C1 segment of cervical spinal cord (tissue), 14 donors: ENCODE results near the gene YWHAE.
A peak's percentile ranks its signal among the peaks of the same experiment; 100 is the strongest.
"Not testable (repeated sequence)": the region's sequence is repeated elsewhere in the genome, so short reads cannot be mapped to it uniquely, and the experiment has no call there.

ENCODE experiments used
- DNase-seq, 14 donors: peaks; one replicate each; lab custom pipeline; 2025; lab: John Stamatoyannopoulos, UW

The YWHAE gene

DNA sequence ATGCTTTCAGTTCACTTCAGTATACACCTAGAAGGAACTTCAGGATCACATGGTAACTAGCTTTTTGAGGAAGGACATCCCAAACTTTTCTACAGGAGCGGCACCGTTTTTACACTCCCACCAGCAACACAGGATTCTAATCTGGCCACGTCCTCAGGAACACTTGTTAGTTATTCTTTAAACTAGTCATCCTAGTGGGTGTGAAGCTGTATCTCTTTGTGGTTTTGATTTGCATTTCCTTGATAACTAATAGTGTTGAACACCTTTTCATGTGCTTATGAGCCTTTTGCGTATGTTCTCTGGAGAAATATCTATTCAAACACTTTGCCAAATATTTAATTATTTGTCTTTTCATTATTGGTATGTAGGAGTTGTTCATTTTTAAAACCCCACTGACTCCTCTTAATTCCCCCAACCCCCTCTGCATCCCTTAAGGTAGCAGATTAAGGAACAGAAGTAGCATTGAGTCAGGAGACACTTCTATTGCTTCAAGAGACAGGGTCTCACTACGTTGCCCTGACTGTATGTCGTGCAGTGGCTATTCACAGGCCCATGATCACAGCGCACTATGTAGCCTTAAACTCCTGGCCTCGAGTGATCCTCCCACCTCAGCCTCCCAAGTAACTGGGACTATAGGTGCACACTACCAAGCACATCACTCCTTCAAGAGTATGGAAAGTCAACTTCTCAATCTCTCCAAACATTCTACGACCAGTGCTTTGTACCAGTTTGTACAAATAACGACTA lies 25.4 kb downstream of the YWHAE start:
- no peak for DNase-seq

GRCh38 chr17:1373707-1374237 lies 26.2 kb downstream of the YWHAE start:
- DNase-seq: no peak

GRCh38 chr17:1372618-1373017 lies 27.4 kb downstream of the YWHAE start:
- no peak for DNase-seq

DNA sequence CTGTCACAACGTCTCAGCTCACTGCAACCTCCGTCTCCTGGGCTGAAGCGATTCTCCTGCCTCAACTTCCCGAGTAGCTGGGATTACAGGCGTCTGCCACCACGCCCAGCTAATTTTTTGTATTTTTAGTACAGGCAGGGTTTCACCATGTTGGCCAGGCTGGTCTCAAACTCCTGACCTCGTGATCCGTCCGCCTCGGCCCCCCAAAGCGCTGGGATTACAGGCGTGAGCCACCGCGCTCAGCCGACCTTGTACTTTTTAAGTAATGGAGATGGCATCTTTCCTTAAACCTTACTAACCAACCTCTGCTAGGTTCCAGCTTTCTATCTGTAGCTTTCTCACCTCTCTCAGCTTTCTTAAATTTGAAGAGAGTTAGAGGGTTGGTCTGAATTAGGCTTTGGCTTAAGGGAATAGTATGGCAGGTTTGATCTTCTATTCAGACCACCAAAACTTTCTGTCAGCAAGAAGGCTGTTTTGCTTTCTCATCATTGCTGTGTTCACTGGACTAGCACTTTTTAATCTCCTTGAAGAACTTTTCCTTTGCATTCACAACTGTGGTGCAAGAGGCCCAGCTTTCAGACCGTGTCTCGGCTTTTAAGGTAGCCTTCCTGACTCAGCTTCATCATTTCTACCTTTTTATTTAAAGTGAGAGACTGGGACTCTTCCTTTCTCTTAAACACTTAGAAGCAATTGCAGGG lies 28.0 kb downstream of the YWHAE start:
- no peak for DNase-seq

DNA sequence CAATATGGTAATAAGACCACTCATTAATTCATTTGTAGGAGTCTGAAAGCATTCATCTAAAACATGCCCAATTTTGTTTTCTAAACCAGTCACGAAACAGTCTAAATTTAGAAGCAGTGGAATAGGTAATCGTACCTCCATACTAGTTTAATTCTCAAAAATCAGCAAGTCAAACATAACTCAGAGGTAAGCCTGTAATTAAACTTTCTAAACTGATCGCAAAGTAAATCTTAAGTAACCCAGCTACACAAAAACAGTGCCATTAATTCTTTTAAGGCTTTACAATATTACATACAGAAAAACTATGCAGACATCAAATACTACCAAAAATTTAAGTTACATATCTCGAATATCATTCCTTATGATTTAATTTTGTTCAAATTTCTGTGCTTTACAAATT lies 31.4 kb downstream of the YWHAE start:
- DNase-seq: no peak

GRCh38 chr17:1367351-1367745 lies 32.7 kb downstream of the YWHAE start:
- DNase-seq: no peak

- no peak for DNase-seq
Observed at GRCh38 chr17:1366234-1366633, 33.8 kb downstream of the YWHAE start.

- DNase-seq: peak in 8 of 14 donors; percentile 1 to 69 (median 28)
Observed at GRCh38 chr17:1365445-1366039, 34.5 kb downstream of the YWHAE start.

DNA sequence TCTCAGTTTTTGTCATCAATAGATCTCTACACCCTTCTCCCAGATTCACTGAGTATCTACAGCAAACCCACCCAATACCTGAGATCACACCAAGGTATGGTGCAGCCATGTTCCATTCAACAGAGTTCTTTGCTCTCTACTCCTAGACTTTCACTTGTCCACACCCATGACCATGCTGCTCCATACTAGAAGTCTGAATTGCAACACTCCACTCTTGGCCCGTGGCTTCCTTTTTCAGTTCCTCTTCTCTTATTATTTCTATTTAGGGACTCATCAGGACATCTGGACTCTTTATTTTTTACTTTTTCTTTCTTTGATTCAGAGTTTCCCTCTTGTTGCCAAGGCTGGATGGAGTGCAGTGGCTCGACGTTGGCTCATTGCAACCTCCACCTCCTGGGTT lies 37.1 kb downstream of the YWHAE start:
- DNase-seq: peak in 4 of 14 donors; percentile 1 to 32 (median 7)

- DNase-seq: no peak
Observed at GRCh38 chr17:1362065-1362848, 37.8 kb downstream of the YWHAE start.

GRCh38 chr17:1360975-1361374 lies 39.0 kb downstream of the YWHAE start:
- DNase-seq: no peak

DNA sequence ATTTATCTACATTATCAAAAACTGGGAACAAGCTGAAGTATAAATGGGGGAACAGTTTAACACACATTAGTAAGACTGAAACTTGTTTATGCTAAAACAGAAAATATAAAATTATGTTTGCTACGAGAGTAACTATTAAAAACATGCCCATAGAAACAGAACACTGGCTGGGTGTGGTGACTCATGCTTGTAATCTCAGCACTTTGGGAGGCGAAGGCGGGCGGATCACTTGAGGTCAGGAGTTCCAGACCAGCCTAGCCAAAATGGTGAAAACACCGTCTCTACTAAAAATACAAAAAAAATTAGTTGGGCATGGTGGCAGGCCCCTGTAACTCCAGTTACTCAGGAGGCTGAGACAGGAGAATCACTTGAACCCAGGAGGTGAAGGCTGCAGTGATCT lies 39.7 kb downstream of the YWHAE start:
- DNase-seq: not testable (repeated sequence)

DNA sequence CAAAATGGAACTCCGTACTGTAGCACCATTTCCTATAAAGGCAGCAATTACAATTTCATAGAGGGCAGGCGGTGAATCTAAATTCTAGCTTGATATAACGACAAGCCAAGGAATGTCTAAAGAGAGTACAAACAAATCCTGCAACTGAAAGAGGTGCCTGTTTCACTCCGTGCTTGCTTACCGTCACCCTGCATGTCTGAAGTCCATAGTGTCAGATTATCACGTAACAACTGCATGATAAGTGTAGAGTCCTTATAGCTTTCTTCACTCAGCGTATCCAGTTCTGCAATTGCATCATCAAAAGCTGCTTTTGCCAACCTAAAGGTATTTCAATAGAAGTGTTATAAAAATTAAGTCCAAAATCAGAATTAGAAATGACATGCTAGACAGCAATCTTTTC lies 46.0 kb downstream of the YWHAE start:
- DNase-seq: no peak

DNA sequence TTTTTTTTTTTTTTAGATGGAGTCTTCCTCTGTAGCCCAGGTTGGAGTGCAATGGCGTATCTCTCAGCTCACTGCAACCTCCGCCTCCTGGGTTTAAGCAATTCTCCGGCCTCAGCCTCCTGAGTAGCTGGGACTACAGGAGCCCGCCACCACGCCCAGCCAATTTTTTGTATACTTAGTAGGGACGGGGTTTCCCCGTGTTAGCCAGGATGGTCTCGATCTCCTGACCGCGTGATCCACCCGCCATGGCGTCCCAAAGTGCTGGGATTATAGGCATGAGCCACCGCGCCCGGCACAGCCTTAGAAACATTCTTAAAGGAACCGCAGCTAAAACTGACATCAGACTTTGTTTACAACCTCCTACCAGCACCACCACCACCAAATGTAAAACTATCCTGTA lies 47.5 kb downstream of the YWHAE start:
- not testable (repeated sequence) for DNase-seq

GRCh38 chr17:1351971-1352370 lies 48.1 kb downstream of the YWHAE start:
- DNase-seq: no peak

DNA sequence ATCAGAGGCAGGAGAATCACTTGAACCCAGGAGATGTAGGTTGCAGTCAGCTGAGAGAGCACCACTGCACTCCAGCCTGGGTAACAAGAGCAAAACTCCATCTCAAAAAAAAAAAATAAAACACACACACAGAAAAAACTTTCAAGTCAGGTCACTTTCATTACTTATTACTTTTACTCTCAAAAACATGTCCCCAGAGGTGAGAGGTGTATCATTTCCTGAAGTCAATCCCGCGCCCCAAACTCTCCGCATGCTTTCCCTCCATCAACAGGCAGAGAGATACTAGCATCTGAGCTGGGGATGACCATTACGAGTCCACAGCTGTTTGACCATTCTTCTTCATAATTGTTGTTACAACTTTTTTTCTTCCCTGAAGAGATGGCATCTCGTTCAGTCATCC lies 48.7 kb downstream of the YWHAE start:
- no peak for DNase-seq

- peak in 2 of 14 donors; percentile 6 to 10 for DNase-seq
Observed at GRCh38 chr17:1347589-1348323, 52.3 kb downstream of the YWHAE start.

DNA sequence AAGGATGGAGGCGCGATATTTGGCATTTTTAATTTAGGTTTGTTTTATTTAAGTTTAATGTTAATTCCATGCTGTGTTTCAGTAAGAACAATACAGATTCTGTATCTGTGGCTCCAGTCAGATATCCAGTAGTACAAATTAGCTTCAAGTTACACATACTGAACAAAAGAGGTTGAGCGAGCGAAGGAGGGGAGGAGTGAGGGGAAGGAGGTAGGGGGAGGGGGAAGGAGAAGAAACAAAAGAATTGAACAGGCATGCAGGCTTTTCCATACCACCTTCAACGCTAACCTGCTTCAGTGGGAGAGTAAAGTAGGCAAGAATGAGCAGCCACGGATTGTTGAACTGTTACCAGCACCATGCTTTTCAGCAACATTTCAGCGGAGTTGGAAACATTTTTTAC lies 55.5 kb downstream of the YWHAE start:
- DNase-seq: no peak

- no peak for DNase-seq
Observed at GRCh38 chr17:1343554-1343953, 56.5 kb downstream of the YWHAE start.

DNA sequence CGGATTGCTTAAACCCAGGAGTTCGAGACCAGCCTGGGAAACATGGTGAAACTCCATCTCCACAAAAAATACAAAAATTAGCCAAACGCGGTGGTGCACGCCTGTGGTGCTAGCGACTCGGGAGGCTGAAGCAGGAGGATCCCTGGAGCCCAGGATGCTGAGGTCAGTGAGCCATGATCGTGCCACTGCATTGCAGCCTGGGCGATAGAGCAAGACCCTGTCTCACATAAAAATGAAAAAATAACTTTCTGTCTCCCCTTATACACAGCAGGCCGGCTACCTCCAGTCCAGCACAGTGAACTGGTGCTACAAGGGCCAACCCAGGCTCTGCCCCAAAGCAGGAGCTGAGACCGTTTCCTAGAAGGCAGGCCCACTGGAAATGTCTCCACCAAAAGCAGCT lies 59.7 kb downstream of the YWHAE start:
- DNase-seq: no peak

DNA sequence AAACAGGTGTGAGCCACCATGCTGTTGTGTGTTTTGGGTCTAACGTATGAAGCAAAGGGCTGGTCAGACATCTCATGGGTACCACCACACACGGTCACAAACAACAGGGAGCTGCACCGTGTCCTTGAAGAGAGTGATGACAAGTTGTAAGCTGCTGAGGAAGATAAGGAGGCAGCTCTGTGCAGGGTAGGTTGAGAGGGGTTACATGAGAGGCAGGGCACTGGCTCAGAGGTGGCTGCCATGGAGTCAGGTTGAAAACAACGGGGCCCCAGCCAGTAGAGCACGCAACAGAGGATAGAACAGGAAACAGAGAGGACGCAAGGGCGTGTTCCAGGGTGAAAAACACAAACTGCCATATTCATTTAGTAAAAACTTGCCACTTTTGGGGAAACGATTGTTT lies 68.3 kb downstream of the YWHAE start:
- DNase-seq: no peak
